ENCODE results near the gene DOK5. TPM values are rescaled to one million over a fixed set of nuclear protein-coding genes. Genes with fewer than 3 reads are reported as not detected.
A peak's percentile ranks its signal among the peaks of the same experiment; 100 is the strongest.

DOK5 gene
- total and polyA plus RNA-seq, 2 of the 4 experiments (the other 2 are of a cell fraction): 2.8 to 3.9 TPM

DNA sequence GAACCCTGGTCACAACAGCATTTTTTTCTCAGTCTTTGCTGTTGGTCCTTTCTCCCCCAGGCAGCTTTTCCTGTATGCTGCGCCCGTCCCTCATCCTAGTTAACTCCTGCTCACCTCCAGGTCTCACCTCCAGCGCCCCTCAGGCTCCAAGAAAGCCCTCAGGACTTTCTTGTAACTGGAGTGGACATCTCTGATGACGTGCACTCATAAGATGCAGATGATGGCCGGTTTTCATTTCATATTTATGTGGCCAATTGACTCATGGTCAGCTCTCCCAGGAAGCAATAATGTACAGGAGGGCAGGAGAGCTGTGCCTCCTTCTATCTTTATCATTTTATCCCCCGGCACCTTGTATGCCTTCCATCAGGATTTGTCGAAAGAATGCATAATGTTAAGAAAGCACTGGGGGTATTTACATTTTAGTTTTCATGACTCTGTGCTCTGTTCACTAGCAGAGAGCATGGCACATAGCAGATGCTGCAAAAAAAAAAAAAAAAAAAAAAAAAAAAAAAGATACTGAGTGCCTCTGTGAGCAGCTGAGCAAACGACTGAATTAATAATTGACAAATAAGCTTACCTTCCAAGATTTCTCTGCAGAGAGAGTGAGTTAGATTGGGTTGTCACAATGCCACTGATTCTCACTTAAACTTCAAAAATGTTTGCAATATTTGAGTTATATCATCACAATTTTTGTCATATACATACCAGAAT, 170.2 kb downstream of the DOK5 start:
- H3K4me3 ChIP-seq (ENCODE audit: insufficient read depth, low read depth, low read length): no peak overlapping the region
- CTCF ChIA-PET: interaction anchor here (0.5 to 1.5 kb wide), 5 partner anchors 173 to 433 kb away, joined by 3 to 5 read pairs (median 3); no protein-coding TSS in a partner anchor

More for the DNA sequence above, 170.2 kb downstream of the DOK5 start:
- Histone ChIP-seq H3K9me1 (ENCODE audit: insufficient read depth, low read length) (no peaks in the 10 kb centered on the region), H3K9me3 (ENCODE audit: control insufficient read depth, insufficient read depth, low read length) (no peaks in the 10 kb centered on the region), H2BK20ac (ENCODE audit: low read depth, low read length) (no peak overlapping the region), H3K23ac (ENCODE audit: low read depth, low read length) (no peak overlapping the region), H2BK120ac (ENCODE audit: low read depth, low read length) (no peak overlapping the region), H3K27me3 (ENCODE audit: control insufficient read depth, insufficient read depth, low read length) (no peaks in the 10 kb centered on the region), H2BK15ac (ENCODE audit: low read depth, low read length) (no peak overlapping the region), H3K56ac (ENCODE audit: extremely low read depth, insufficient read depth, low read length) (no peak overlapping the region), H3K79me1 (ENCODE audit: low read depth in 1 of 2, low read length in 2 of 2) (no peaks in the 10 kb centered on the region), H3K4me1 (ENCODE audit: control insufficient read depth, insufficient read depth, low read length) (no peaks in the 10 kb centered on the region; the same call in 1 of the 2 replicates), H3K4me2 (ENCODE audit: low read depth, low read length) (no peak overlapping the region), H3K4ac (ENCODE audit: low read depth, low read length) (no peak overlapping the region), H2AK9ac (replicated peaks; ENCODE audit: low read depth, low read length, poor library complexity) (peak overlapping the region; percentile 52), H3K14ac (replicated peaks; ENCODE audit: low read depth, low read length) (no peak overlapping the region), H2AK5ac (ENCODE audit: low read depth, low read length) (no peak overlapping the region), H3K18ac (ENCODE audit: low read depth, low read length) (no peak overlapping the region), H2BK5ac (ENCODE audit: low read depth, low read length, poor library complexity, severe bottlenecking) (no peak overlapping the region), H4K91ac (ENCODE audit: insufficient read depth, low read depth, low read length) (no peak overlapping the region), H3K27ac (ENCODE audit: insufficient read depth, low read length) (no peak overlapping the region), H4K5ac (ENCODE audit: low read depth, low read length) (no peak overlapping the region), H4K20me1 (ENCODE audit: insufficient read depth, low read length) (no peaks in the 10 kb centered on the region), H4K8ac (ENCODE audit: low read depth in 2 of 2, low read length in 2 of 2) (no peak overlapping the region), H3K36me3 (ENCODE audit: control insufficient read depth, insufficient read depth, low read length) (no peaks in the 10 kb centered on the region), H3K9ac (ENCODE audit: low read depth, low read length) (no peak overlapping the region), H2AFZ (replicated peaks; ENCODE audit: low read length, poor library complexity) (no peak overlapping the region)
- TF ChIP-seq CEBPB (IDR thresholded peaks at IDR 0.05; ENCODE audit: low read depth, low read length) (no peak), RFX5 (IDR thresholded peaks at IDR 0.05; ENCODE audit: low read depth, low read length) (no peak), MAZ (IDR thresholded peaks at IDR 0.05; ENCODE audit: borderline replicate concordance, low read depth, low read length) (no peak), SMC3 (IDR thresholded peaks at IDR 0.05; ENCODE audit: low read depth, low read length) (no peak)
- BruUV-seq (replicated peaks): no TSS peak
- intact Hi-C loops (cut with micrococcal nuclease): loop anchor here (2.0 to 10.0 kb wide), 2 partner anchors 171 to 549 kb away; partner anchors contain the start of gene DOK5
- whole genome bisulfite sequencing, 2 experiments (ENCODE audit: extremely low coverage in 2 of 2, insufficient read length in 1 of 2): 80% methylated on average over 1 of the region's 8 CpGs; no CpG with 5 or more reads in 1 of the 2 experiments
- dilution Hi-C loops (cut with HindIII; ENCODE audit: low sequenced_read_pairs, unreplicated experiment): no loop called here
- ATAC-seq (ENCODE audit: low read depth) (no peak), DNase-seq (no peak)
- in situ Hi-C loops (cut with MboI; ENCODE audit: low sequenced_read_pairs): loop anchor here (5.0 kb wide), 1 partner anchor 423 kb away; no protein-coding TSS in a partner anchor
- POLR2A ChIA-PET (ENCODE audit: unreplicated experiment): interaction anchor here (0.6 kb wide), 1 partner anchor 120 kb away, joined by 3 read pairs; no protein-coding TSS in a partner anchor
